HG02610 (cell line): ENCODE results near the gene RNF220.

Experiments used
- ATAC-seq: cut with Tn5 transposase; IDR thresholded peaks from one replicate; pipeline ENCODE4 v1.9.1; 2021; ENCODE audit warnings: mild to moderate bottlenecking, moderate library complexity; ENCODE audit not compliant: unreplicated experiment

Gene RNF220

DNA sequence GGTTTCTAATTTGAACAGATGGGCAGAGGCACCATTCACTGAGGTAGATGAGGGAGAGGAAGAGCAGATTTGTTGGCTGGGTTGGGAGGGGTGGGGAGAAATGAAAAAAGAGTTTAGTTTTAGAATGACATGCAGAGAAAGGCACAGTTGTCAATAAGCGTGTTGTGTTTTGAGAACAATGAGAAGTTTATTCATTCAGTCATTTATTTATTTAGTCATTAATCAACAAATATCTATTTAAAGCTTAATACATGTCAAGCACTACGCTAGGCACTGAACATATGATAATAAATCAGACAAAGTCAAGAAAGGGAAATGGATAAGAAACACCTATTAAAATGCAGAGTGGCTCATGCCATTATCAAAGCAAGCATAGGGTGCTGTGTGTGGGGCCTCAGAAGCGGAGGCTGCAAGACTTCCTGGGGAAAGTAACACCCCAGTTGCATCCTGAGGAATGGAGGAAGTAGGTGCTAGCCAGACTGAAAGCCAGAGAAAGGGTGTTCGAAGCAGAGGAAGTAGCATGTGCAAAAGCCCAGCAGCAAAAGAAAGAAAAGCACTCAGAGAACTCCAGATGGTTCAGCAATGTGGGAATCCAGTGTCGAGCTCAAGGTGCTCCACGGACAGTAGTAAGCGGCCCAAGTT is 114.1 kb downstream of the RNF220 start:
- no peak for ATAC-seq

- no peak for ATAC-seq
Measured at GRCh38 chr1:44521378-44522080, 116.5 kb downstream of the RNF220 start.

DNA sequence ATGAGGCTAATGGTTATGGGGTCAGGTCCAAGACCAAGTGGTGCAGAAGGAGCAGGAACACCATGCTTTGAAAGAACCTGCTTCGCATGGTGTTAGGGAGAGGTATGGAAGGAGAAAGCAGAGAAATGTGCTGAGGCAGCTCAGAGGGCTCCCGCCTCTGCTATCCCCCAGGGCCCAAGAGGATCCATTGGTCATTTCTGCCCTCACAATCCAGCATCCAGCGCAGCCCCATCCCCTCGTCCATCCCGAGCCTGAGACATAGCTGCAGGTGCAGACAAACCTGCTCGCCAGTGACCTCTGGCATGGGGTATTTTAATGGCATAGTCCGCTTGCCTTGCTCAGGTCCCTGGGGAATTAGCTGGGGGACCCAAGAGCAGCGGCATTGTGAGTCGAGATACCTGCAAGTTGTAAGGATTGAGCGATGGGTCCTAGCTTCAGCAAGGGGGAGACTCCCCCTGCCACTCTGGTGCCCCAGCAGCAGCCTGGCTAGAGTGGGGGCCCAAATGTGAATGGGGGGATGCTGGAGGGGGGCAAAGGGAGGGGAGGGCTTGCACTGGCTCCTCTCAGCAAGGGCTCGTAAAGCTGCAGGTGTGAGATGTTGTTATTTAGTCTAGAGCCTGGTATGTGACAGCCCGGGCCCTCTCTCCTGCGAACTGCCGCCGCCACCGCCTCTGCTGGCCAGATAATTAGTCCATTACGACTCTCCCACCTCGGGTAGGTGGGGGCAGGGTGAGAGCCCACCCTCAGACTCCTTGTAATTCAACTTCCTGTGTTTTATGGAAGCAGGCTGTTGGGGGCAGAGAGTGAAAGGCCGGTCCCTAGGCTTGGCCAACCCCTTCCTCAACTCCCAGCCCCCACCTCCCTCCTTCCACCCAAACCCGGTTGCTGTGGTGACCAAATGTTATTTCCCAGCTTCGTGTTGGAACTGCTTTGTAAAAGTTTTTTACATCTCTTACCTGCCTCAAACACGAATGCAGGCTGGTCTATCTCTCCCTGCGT is 118.8 kb downstream of the RNF220 start:
- ATAC-seq = no peak

DNA sequence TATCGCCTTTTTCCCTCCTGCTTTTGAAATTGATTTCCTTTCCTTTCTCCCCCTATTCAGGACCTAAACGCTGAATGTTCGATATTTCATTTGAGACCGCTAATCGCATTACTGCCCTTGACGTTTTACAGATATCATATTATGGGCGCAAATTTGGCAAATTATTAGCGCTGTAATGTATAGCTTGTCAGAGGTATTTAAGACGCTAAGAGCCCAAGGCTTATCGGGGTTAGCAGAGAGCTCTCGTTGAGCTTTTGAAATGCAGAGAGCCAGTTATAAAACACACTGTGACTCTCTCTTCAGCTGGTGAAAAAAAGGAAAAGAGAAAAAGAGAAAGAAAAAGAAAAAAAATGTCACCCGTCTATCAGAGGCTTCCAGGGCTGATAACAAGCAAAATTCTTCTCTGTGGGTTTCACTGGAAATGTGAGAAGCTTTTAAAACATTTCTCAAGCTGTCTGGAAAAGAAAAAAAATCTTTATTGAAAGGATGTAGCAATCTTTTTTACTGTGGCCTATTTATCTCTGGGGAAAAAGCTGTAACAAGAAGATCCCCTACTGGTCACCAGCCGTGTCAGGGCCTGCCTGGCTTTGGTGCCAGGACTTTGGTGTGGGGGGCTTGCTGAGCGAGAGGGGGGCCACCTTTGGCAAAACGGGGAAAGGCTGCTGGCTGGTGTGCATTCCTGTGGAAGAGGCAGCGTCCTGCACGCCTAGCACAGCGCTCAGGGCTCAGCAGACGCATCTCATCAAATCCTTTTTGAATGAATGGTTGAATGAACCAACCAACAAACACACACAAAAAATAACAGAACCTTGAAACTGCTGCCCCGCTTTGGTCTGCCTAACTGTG is 119.8 kb downstream of the RNF220 start:
- no peak for ATAC-seq

DNA sequence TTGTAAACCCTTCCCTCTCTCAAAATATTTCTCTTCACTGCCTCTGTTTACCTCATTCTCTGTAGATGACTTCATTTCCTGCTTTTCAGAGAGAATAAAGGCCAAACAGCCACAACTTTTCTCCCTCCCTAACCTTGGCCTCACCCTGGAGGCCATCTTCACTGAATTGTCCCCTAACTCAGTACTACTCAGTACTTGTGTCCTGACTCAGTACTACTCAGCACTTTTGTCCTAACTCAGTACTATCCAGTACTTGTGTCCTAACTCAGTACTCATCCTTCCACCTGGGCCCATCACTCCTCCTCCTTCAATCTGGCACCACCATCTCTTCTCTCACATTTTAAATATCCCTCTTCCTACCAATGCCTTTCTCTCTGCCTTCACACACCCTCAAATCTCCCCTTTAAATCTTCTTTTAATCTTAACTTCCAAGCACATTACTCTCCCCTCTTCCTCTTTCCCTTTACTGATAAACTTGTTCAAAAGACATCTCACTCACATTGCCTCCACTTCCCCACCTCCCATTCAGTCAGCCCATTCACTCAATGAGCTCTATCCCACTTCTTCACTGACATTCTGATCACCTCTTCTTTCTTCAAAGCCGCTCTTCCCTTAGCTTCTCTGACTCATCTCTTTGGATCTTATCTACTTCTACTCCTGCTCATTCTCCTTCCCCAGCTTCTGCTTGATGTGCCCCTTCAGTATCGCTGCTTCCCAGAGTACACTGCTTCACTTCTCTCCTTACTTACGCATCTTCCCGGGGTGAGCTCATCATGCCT is 121.4 kb downstream of the RNF220 start:
- no peak for ATAC-seq

GRCh38 chr1:44531785-44532566 is 126.9 kb downstream of the RNF220 start:
- peak; percentile 80 for ATAC-seq

DNA sequence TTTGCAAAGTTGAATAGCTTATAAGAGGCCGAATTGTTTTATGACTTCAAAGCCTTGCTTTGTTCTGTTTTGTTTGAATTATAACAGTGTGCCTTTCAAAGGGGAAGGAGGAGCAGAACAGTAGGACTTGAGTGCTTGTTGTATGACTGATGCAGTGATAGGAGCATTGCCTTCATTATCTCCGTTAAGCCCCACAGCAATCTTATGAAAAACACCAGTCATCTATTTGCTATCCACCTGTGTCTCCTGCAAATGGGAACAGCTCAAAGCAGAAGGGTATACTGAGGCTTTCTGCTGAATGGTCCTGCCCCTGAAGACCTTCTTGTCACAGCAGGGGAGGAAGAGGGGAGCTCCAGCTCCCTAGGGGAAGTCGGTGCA is 127.5 kb downstream of the RNF220 start:
- no peak for ATAC-seq

DNA sequence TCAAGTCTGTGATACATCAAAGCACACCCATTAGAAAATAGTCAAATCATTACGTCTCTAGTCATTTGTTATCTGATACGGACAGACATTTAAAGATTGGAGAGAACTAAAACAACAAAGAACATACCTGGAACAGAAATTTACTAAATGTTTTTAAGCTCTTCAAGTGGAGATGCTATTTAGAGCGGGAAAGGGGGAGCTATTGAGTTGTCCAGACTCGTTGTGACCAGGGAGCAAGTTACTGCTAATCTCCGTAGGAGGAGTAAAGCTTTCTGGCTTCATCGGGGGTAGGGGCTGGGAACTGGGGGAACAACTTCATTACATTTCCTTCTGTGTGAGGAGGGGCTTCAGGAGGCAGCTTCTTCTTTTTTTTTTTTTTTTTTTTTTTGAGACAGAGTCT is 129.7 kb downstream of the RNF220 start:
- ATAC-seq = no peak

DNA sequence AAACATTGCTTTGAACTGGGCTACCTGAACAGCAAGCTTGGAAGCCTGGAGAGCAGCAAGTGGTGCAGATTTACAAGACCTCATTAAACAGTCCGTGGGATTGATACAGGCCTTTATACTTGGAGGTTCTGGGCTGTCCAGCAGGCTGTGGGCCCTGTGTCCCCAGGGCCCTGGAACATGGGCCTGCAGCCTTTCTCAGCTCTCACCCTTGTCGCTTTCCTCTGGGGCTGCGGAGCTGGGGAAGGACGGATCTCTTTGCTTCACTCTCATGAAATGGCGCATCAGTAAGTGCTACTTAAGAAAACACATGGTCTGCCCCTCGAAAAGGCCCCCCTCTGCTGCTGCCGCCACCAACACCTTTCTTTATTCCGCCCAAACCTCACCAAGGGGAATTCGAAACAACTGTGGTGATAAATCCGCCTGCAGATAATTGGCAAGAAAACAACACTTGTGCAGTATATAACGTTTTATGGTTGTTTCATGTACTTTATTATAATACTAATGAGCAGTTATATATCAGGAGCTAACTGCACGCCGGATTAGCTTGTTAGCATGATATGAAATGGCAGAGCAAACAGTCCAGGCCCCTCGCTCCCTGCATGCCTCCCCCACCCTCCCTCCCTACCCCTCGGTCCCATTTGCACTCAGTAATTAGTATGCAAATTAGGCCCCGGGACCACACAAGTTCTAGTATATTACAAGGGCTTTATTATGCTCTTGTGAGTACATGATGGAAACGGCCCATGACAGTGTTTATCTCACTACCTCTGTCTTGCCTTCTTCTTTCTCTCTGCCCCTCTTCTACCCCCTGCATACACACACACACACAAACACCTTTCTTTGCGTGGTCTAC is 131.5 kb downstream of the RNF220 start:
- no peak for ATAC-seq

DNA sequence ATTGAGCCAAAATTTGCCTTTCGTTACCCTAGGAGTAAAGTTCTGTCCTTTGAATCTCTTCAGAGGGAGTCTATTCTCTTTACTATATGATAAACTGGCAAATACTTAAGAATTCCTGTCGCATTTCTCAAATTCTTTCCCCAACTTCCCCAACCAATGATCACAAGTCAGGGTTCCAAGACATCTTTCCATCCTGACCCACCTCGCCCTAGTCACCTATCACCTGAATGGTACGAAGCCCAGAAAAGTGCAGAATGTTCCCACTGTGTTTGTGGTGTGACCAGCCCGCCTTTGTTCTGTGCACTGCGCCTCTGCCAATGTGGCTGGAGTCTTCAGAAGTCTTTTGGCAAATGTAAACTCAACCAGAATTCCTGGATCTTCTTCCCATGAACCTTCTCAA is 132.5 kb downstream of the RNF220 start:
- no peak for ATAC-seq

DNA sequence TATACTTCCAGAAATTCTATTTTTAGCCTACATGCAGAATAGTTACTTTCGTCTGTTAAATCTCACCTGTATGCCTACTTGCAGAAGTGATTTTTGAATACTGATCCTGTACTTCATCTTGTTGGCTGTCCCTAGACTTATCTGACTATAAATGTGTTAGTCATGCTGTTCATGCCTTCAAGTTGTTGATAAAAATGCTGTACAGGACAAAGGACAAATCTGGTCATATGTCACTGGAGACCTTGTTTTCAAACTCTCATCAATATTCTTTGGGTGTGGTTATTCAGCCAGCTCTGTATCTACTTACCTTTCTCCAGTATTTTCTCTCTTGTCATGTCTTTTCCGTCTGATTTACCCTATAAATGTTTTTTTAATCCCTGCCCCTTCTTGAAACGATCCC is 132.9 kb downstream of the RNF220 start:
- ATAC-seq = no peak

GRCh38 chr1:44539991-44540730 is 135.1 kb downstream of the RNF220 start:
- no peak for ATAC-seq

DNA sequence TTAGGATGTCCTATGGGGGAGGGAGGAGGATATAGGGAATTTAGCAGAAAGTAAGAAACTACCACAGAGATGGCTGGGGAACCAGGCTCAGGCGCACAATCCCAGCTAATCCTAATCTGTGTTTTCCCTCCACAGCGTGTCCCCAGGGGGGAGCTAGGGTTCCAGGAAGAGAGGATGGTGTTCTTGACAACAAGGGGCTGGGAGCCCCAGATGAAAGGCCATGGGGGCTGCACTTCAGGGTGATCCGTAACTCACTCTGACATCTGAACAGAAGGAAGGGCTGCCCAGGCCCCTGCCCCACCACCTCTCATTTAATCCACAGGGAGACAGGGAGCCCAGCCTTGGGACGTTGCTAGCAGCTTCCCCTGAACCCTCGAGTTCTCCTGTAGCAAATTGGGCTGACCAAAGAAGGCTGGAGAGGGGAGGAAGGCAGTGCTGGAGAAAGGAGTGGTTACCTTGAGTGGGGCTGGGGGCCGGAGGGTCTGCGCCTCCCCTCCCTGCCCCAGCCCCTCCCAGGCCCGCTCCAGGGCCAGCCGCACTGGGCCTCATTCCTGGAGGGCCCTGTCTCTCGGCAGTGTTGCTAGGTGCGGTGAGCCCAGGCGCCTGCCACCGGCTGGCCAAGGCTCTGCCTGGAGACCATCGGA is 137.5 kb downstream of the RNF220 start:
- no peak for ATAC-seq

DNA sequence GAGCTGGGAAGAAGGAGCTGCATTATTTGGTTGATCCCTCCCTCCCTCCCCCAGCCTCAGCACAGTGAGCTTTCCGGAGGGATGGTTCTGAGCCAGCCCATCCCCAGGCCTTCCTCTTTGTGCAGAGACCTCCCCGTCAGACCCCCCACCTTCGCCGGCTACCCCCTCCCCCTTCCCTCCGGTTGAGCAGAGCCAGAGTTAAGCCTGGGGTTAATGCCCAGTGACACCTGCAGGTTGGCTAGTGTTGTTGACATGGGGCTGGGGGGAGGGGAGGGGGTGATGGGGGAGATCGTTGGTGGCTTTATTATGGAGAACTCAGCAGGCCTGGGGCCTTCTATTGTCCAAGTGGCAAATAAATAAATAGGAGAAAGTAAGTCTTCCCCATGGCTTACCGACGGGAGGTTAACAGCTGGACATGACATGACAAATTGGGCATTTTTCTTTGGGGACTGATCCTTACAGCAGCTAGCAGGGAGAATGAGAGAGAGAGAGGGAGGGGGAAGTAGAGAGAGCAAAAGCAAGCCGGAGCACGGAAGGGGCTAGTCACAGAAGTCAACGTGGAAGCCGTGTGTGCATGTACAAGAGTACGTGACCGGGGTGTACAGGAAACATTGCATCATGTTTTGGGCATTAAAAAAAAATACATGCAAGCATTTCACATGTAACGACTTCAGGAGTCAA is 138.1 kb downstream of the RNF220 start:
- ATAC-seq = no peak

DNA sequence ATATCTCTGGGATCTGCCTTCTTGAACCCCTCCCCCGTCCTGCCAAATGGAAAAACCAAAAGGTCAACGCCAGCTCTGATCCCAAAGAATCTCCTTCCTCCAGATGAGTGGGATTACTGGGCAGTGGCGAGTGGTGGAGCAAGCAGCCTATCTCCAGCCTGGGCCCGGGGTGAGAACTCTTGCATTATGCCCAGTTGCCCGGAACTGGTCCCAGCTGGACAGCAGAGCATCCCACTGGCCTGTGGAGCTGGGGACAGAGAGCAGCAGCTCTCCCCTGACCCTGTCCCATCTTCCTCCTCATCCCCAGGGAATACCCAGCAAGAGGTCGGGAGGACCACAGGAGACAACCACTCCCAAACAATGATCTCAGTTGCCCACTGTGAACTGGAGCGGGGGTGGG is 138.7 kb downstream of the RNF220 start:
- no peak for ATAC-seq

DNA sequence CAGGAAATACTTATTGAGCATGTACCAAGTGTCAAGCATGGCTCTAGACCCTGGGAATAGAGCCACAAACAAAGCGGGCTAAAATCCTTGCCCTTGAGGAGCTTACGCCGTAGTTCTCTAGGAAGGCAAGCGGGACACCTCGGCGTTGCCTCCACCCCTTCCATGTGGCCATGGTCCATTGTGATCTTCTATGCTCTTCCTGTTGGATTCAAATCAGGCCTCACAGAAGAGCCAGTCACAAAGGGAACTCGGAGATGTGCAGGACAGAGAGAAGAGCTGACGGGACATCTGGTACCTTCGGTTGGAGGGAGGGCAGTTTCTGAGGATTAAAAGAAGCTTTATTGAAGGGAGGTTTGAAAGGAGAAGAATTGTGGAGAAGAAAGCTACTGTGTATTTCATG is 139.9 kb downstream of the RNF220 start:
- no peak for ATAC-seq

- no peak for ATAC-seq
Measured at GRCh38 chr1:44545961-44546360, 140.9 kb downstream of the RNF220 start.
